ENCODE measurements around the gene LYPD6.

DNA sequence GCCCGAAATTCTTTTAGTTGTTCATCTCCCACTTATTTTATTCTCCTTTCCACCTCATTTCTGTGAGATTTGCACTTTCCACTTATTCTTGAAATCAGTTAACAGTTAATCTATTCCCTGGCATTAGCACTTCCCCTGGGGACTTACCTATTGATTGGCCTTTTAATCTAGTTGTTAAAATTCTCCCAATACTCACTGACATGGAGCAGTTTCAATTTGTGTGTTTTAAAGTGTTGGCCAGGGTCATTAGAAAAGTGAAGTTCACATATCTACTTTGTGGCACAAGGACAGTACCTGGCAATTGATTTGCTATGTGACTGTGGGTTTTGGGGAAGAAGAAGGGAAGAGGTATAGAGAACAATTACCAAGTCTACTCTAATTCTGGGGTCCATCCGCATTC, 83.1 kb downstream of the LYPD6 start:
- TF ChIP-seq CHD4 (IDR thresholded peaks at IDR 0.05; ENCODE audit: insufficient read depth, insufficient replicate concordance, low read depth, low read length, poor library complexity, severe bottlenecking) (no peak), SMARCA4 (IDR thresholded peaks at IDR 0.05) (no peak), CAMTA2 (CRISPR knock-in tag; conservative IDR thresholded peaks at IDR 0.05) (no peak), PHF21A (IDR thresholded peaks at IDR 0.05; ENCODE audit: borderline replicate concordance, low read depth) (no peak), SMC3 (conservative IDR thresholded peaks at IDR 0.05; ENCODE audit: insufficient read depth, low read depth, low read length) (no peak), ZNF644 (tag; IDR thresholded peaks at IDR 0.05; ENCODE audit: low read depth) (no peak), ZFP36 (IDR thresholded peaks at IDR 0.05; ENCODE audit: low read depth, low read length, partially characterized antibody) (no peak), POLR2A (conservative IDR thresholded peaks at IDR 0.05) (no peak), RNF2 (IDR thresholded peaks at IDR 0.05) (no peak), RCOR1 (IDR thresholded peaks at IDR 0.05; ENCODE audit: borderline replicate concordance in 1 of 2, low read depth in 2 of 2, low read length in 2 of 2) (no peak), SIN3A (IDR thresholded peaks at IDR 0.05; ENCODE audit: borderline replicate concordance in 2 of 2, control insufficient read depth in 1 of 2, low read depth in 2 of 2, low read length in 2 of 2) (no peak)
- TF ChIP-seq, protein P1, sequence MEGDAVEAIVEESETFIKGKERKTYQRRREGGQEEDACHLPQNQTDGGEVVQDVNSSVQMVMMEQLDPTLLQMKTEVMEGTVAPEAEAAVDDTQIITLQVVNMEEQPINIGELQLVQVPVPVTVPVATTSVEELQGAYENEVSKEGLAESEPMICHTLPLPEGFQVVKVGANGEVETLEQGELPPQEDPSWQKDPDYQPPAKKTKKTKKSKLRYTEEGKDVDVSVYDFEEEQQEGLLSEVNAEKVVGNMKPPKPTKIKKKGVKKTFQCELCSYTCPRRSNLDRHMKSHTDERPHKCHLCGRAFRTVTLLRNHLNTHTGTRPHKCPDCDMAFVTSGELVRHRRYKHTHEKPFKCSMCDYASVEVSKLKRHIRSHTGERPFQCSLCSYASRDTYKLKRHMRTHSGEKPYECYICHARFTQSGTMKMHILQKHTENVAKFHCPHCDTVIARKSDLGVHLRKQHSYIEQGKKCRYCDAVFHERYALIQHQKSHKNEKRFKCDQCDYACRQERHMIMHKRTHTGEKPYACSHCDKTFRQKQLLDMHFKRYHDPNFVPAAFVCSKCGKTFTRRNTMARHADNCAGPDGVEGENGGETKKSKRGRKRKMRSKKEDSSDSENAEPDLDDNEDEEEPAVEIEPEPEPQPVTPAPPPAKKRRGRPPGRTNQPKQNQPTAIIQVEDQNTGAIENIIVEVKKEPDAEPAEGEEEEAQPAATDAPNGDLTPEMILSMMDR (IDR thresholded peaks at IDR 0.05 in 2 of 3, conservative IDR thresholded peaks at IDR 0.05 in 1 of 3; ENCODE audit: insufficient read depth in 2 of 3, low read depth in 1 of 3, low read length in 3 of 3) = no peak
- TF ChIP-seq, protein P2, sequence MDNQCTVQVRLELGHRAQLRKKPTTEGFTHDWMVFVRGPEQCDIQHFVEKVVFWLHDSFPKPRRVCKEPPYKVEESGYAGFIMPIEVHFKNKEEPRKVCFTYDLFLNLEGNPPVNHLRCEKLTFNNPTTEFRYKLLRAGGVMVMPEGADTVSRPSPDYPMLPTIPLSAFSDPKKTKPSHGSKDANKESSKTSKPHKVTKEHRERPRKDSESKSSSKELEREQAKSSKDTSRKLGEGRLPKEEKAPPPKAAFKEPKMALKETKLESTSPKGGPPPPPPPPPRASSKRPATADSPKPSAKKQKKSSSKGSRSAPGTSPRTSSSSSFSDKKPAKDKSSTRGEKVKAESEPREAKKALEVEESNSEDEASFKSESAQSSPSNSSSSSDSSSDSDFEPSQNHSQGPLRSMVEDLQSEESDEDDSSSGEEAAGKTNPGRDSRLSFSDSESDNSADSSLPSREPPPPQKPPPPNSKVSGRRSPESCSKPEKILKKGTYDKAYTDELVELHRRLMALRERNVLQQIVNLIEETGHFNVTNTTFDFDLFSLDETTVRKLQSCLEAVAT (IDR thresholded peaks at IDR 0.05) = no peak
- TF ChIP-seq, protein P3, sequence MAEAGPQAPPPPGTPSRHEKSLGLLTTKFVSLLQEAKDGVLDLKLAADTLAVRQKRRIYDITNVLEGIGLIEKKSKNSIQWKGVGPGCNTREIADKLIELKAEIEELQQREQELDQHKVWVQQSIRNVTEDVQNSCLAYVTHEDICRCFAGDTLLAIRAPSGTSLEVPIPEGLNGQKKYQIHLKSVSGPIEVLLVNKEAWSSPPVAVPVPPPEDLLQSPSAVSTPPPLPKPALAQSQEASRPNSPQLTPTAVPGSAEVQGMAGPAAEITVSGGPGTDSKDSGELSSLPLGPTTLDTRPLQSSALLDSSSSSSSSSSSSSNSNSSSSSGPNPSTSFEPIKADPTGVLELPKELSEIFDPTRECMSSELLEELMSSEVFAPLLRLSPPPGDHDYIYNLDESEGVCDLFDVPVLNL (CRISPR knock-in tag; IDR thresholded peaks at IDR 0.05; ENCODE audit: low read depth) = no peak
